Calu3 (cell line): ENCODE results near the gene MIDN. TPM values are rescaled to one million over a fixed set of nuclear protein-coding genes. Genes with fewer than 3 reads are reported as not detected.

Experiments used
- BruUV-seq: library from RNA; stranded (reverse); fragments of 400-500 nt; replicated peaks from 2 replicates; lab custom pipeline; 2021; lab: Mats Ljungman, UMichigan
- CTCF ChIA-PET: fragments of 300-600 bp; sonication (Branson Sonifier 250); formaldehyde crosslinking; loops from one replicate; lab custom pipeline; 2022; ENCODE audit warnings: antibody characterized with exemption; lab: Charles Lee
- DNase-seq: peaks from one replicate; pipeline ENCODE4 v3.0.0; 2022
- H3K27ac Mint-ChIP-seq: one replicate; pipeline ENCODE4 v1.8.0; 2022; ENCODE audit warnings: mixed read lengths; ENCODE audit not compliant: unreplicated experiment
- H3K27me3 Mint-ChIP-seq: one replicate; pipeline ENCODE4 v1.8.0; 2022; ENCODE audit warnings: mixed read lengths; ENCODE audit not compliant: unreplicated experiment
- H3K36me3 Mint-ChIP-seq: one replicate; pipeline ENCODE4 v1.8.0; 2022; ENCODE audit warnings: mild to moderate bottlenecking, moderate library complexity, mixed read lengths; ENCODE audit not compliant: insufficient read depth, unreplicated experiment
- H3K4me1 Mint-ChIP-seq: one replicate; pipeline ENCODE4 v1.8.0; 2022; ENCODE audit warnings: mild to moderate bottlenecking, low read depth, mixed read lengths; ENCODE audit not compliant: unreplicated experiment
- H3K4me3 Mint-ChIP-seq: one replicate; pipeline ENCODE4 v1.8.0; 2022; ENCODE audit warnings: mild to moderate bottlenecking, low read depth, moderate library complexity, mixed read lengths; ENCODE audit not compliant: unreplicated experiment
- H3K9me3 Mint-ChIP-seq: one replicate; pipeline ENCODE4 v1.8.0; 2022; ENCODE audit warnings: low read depth, mixed read lengths; ENCODE audit not compliant: unreplicated experiment
- CTCF ChIP-seq: fragments of 200-600 bp; IDR thresholded peaks from one replicate; pipeline ENCODE4 v1.8.0; 2022; ENCODE audit warnings: antibody characterized with exemption; ENCODE audit not compliant: unreplicated experiment
- intact Hi-C: fragments of 100-400 bp; cut with micrococcal nuclease; formaldehyde crosslinking; loops from one replicate; pipeline ENCODE4 v1.10.0; 2022; ENCODE audit not compliant: unreplicated experiment
- total RNA-seq: library from RNA; stranded (reverse); gene quantifications from 2 replicates; pipeline ENCODE4 v1.2.3, GENCODE V29; 2022

Gene MIDN
- total RNA-seq, 1 experiment from 2014 or later = 61.8 TPM

DNA sequence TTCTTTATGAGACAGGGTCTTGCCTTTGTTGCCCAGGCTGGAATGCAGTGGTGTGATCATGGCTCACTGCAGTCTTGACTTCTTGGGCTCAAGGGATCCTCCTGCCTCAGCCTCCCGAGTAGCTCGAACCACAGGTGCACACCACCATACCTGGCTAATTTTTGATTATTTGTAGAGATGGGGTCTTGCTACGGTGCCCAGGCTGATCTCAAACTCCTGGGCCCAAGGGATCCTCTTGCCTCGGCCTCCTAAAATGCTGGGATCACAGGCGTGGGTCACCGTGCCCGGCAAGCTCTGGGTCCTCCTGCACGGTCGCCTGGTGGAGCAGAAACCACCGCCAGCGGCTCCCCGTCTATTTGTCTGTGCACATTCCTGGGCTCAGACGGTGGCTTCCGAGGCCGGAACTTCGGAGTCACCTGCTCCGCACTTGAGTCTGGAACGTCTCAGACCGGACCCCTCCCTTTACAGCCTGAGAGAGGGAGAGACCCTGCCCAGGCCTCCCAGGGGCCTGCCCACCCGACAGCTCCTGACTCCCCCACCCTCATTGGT lies 59.4 kb downstream of the MIDN start:
- H3K27me3 Mint-ChIP-seq = no peaks in the 10 kb centered on the region
- peaks cover 4% of the 10 kb centered on the region for H3K36me3 Mint-ChIP-seq
- no peaks in the 10 kb centered on the region for H3K9me3 Mint-ChIP-seq
- H3K4me1 Mint-ChIP-seq = no peaks in the 10 kb centered on the region
- no TSS peak for BruUV-seq
- no peak overlapping the region for H3K27ac Mint-ChIP-seq
- DNase-seq = no peak
- no peak for TF ChIP-seq CTCF
- CTCF ChIA-PET = no interaction called here
- no peak overlapping the region for H3K4me3 Mint-ChIP-seq
- intact Hi-C loops = no loop called here

DNA sequence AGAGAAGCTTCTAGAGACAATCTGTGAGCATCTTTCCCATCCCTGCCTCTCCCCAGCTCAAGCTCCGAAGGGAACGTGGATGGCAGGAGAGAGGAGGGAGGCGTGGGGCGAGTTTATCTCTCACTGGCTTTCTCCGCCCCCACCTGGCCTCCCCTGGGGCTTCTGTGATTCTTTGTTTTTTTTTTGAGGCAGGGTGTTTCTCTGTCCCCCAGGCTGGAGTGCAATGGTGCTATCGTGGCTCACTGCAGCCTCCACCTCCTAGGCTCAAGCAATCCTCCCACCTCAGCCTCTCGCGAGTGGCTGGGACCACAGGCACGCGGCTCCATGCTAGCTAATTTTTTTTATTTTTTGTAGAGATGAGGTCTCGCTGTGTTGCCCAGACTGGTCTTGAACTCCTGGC lies 60.3 kb downstream of the MIDN start:
- peaks cover 4% of the 10 kb centered on the region for H3K36me3 Mint-ChIP-seq
- BruUV-seq = no TSS peak
- no peak for DNase-seq

More for the DNA sequence above, 60.3 kb downstream of the MIDN start:
- H3K27ac Mint-ChIP-seq = no peak overlapping the region
- H3K4me1 Mint-ChIP-seq = no peaks in the 10 kb centered on the region
- no peaks in the 10 kb centered on the region for H3K27me3 Mint-ChIP-seq
- no peaks in the 10 kb centered on the region for H3K9me3 Mint-ChIP-seq
- no peak for TF ChIP-seq CTCF
- H3K4me3 Mint-ChIP-seq = no peak overlapping the region
- intact Hi-C loops = no loop called here
- CTCF ChIA-PET = no interaction called here

Other genes starting within 250 kb of the MIDN start
- not detected in 2 replicates for gene GRIN3B, start 248.2 kb upstream of the MIDN start, total RNA-seq
- 129 and 142 TPM in 2 replicates for gene TMEM259, start 227.5 kb upstream of the MIDN start, total RNA-seq
- gene RNU6-2, start 227.1 kb upstream of the MIDN start, total RNA-seq = not detected in 2 replicates
- gene CNN2, start 222.0 kb upstream of the MIDN start, total RNA-seq = 135 and 151 TPM in 2 replicates
- 22.7 and 24.3 TPM in 2 replicates for gene ABCA7, start 208.5 kb upstream of the MIDN start, total RNA-seq
- gene ARHGAP45, start 181.4 kb upstream of the MIDN start, total RNA-seq = 10.4 and 12.0 TPM in 2 replicates
- 141 and 144 TPM in 2 replicates for gene POLR2E, start 153.2 kb upstream of the MIDN start, total RNA-seq
- gene GPX4, start 144.6 kb upstream of the MIDN start, total RNA-seq = 246 and 251 TPM in 2 replicates
- 84.9 and 97.8 TPM in 2 replicates for gene SBNO2, start 74.3 kb upstream of the MIDN start, total RNA-seq
- 55.8 and 58.3 TPM in 2 replicates for gene STK11, start 42.8 kb upstream of the MIDN start, total RNA-seq
- gene CBARP, start 10.6 kb upstream of the MIDN start, total RNA-seq = 4.2 and 5.7 TPM in 2 replicates
- gene ATP5F1D, start 6.8 kb upstream of the MIDN start, total RNA-seq = 86.6 and 91.8 TPM in 2 replicates
- gene CIRBP, start 20.7 kb downstream of the MIDN start, total RNA-seq = 102 and 112 TPM in 2 replicates
- 32.9 and 34.4 TPM in 2 replicates for gene FAM174C, start 26.9 kb downstream of the MIDN start, total RNA-seq
- gene EFNA2, start 37.3 kb downstream of the MIDN start, total RNA-seq = 0.90 and 0.95 TPM in 2 replicates
- gene NDUFS7, start 135.3 kb downstream of the MIDN start, total RNA-seq = 60.3 and 67.9 TPM in 2 replicates
- 14.3 and 19.4 TPM in 2 replicates for gene GAMT, start 153.0 kb downstream of the MIDN start, total RNA-seq
- 148 and 151 TPM in 2 replicates for gene DAZAP1, start 159.0 kb downstream of the MIDN start, total RNA-seq
- gene RPS15, start 189.8 kb downstream of the MIDN start, total RNA-seq = 628 and 642 TPM in 2 replicates
- 0.12 and 0.44 TPM in 2 replicates for gene APC2, start 201.5 kb downstream of the MIDN start, total RNA-seq
- gene C19orf25, start 230.6 kb downstream of the MIDN start, total RNA-seq = 33.7 and 33.8 TPM in 2 replicates
- gene PCSK4, start 241.8 kb downstream of the MIDN start, total RNA-seq = 4.5 and 5.5 TPM in 2 replicates
- gene REEP6, start 242.6 kb downstream of the MIDN start, total RNA-seq = 13.9 and 16.2 TPM in 2 replicates